Fibroblast of gingiva (primary cell): ENCODE data around the gene TRIM33.
"Not testable (repeated sequence)": the region's sequence is repeated elsewhere in the genome, so short reads cannot be mapped to it uniquely, and the experiment has no call there.

ENCODE experiments used
- DNase-seq: peaks from one replicate; pipeline ENCODE4 v3.0.0-alpha.2; 2011; ENCODE audit warnings: low read depth

The TRIM33 gene

GRCh38 chr1:114397601-114398000 is 113.4 kb downstream of the TRIM33 start:
- no peak for DNase-seq

DNA sequence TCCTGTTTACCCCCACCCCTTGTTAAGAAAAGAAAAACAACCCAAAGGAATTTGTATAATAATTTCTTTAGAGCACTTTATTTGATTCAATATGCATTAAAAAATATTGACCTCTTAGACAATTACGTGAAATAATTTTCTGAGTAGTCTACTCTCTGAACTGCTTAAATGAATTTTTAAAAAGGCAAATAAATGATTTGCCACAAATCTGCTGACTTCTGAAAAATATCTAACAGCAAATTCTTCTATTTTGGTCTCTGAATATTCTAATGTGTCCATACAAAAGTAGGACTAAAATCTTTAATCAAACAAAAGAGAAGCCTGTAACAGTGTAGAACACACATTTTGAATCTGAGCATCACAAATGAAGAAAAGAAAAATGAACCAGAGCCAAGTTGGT is 115.1 kb downstream of the TRIM33 start:
- DNase-seq: no peak

DNA sequence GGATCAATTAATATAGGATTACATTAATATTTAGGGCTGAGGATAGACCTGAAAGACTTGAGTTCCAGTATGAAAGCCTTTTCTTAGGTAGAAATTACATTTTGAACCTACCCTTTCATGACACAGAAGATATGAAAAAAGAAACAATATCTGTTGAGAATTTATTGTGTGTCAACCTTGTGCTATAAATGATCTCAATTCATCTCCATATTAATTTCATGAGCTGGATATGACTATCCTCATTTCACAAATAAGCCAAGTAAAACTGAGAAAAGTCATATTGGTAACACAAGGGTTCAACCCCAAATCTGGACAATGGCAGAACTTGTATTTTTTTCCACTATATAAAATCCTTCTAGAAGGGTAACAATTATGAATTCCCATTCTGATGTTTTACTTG is 120.0 kb downstream of the TRIM33 start:
- no peak for DNase-seq

- no peak for DNase-seq
Measured at GRCh38 chr1:114390361-114390760, 120.6 kb downstream of the TRIM33 start.

DNA sequence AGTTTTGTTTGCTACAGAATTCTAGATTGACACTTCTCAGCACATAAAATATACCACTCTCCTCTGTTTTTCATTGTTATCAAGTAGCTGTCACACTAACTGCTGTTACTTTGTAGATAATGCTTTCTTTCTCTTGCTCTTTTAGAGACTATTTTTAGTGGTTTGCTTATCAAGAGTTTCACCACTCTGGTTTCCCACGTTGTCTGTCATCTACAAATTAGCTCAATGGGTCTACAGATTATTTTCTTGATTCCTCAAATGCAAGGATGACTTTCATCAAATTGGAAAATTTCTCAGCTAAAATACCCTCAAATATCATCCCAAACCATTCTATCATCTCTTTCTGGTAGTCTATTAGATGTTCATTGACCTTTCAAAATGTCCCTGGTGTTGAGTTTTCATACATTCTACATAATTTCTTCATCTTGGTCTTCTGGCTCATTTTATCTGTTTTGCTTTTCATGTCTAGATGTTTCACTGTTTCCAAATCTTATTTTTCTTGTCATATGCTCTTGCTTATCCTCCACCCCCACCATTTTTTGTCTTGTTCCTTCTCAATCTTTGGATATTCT is 122.5 kb downstream of the TRIM33 start:
- DNase-seq: no peak

- DNase-seq: not testable (repeated sequence)
Measured at GRCh38 chr1:114387585-114387984, 123.4 kb downstream of the TRIM33 start.

GRCh38 chr1:114387010-114387360 is 124.0 kb downstream of the TRIM33 start:
- DNase-seq: no peak

DNA sequence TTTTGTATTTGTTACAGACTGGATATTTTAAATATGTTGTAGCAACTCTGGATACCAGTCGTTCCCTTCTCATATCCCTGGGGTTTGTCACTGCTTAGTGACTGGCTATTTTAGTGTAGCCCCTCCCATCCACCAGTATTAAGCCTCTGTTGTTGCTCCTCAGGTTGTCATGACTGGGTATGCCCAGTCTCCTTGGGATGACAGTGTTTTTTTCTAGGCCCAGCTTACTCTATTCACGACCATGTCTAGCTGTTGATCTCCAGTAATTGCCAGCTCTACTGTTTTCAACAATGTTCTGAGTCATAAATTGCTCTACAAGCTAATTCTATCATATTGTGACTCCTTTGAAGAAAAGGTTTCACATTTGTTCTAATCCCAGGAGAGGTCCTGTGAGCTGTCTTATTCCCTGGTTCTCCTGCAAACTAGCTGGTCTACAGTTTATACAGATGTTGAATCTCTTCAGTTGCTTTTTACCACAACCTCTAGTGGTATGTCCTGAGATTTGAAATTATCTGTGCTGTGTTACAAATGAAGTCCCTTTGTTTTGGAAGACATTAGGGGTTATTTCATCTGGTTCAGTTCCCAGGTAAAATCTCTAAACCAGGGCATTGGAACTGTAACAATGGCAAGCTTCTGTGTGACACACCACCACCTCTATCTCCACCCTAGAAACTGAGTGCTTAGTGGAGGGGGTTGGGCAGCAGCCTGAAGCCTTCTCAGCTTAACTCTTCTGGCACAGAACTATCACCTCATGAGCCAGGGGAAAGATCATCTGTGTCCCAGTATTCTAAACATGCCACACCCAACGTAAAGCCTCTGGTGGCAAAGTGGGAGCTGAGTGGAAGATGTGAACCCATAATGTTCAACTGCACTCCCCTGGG is 124.6 kb downstream of the TRIM33 start:
- no peak for DNase-seq

DNA sequence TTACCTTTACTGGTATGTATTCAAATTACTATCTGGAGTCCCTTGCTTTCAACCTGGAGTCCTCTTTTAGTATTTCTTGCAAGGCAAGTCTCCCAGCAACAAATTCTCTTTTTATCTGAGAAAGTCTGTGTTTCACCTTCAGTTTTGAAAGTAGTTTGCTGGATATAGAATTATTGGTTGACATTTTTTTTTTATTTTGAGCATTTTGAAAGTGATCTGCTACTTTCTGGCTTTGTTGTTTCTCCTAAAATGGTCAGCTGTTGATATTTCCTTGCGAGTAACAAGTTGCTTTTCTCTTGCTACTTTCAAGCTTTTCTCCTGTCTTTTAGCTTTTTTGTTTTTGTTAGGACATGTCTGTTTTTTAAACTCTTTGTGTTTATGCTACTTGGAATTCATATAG is 126.1 kb downstream of the TRIM33 start:
- DNase-seq: no peak

DNA sequence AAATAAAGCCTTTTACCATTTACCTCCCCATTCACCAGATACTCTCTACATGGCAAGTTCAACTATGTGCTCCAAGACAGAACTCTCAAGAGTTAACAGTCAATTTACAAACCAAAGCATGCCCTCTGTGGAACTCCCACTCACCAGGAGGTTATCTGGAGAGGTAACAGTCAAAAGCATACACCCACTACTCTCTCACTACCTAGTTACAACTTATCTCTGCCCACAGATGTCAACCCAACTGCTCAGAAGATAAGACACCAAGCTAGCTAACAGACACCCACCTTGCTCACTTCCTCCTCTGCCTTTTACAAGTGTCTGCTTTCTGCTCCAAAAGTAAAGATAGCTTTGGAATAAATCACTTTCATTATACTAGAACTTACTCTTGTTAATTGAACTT is 131.0 kb downstream of the TRIM33 start:
- DNase-seq: no peak

GRCh38 chr1:114379358-114379757 is 131.6 kb downstream of the TRIM33 start:
- DNase-seq: no peak

GRCh38 chr1:114377356-114377755 is 133.6 kb downstream of the TRIM33 start:
- DNase-seq: no peak

GRCh38 chr1:114369930-114370329 is 141.1 kb downstream of the TRIM33 start:
- DNase-seq: no peak

DNA sequence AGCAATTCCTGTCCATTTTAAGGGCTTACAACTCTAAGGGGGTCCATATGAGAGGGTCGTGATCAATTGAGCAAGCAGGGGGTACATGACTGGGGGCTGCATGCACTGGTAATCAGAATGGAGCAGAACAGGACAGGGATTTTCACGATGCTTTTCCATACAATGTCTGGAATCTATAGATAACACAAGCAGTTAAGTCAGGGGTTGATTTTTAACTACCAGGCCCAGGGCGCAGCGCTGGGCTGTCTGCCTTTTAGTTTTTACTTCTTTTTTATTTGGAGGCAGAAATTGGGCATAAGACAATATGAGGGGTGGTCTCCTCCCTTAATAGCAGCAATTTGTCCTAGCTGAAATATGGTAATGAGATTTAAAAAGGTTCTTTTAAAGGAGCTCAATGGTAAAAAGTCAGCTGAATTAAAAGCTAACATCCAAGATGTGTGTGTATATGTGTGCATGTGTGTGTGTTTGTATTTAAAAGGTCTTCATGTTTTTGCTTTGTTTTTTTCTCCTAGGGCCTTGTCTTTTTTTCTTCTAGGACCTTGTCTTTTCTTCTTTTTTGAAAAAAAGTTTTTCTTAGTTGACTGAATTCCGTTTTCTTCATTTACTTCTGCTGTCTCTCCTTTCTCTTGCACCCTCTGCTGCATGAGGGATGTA is 141.6 kb downstream of the TRIM33 start:
- not testable (repeated sequence) for DNase-seq

DNA sequence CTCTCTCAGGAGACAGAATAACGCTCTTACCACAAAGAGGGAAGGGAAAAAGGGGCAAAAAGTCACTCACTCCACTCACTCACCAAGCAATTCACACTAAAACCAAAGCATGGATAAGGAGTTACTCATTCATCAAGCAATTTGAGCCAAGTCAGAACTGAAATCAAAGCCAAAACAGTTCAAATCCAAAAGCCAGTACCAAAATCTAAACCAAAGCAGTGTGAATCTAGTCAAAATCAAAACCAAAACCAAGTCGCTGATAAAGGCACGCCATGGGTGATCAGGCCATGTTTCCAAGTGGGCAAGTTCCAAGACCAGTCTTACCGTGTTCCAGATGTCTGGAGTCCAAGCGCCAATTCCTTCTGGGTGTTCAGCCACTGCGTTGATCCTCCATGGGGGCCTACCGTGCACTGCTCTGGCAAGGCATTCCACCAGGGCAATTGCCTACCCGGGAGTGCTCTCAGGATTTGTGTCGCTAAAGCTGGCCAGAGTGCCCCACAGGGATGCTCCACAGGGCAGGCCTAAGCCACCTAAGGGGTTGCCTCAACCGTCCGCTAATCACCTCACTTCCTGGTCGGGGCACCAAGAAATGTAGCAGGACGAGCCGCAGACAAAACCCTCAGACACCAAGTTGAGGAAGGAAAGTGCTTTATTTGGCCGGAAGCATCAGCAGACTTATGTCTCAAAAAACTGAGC is 142.3 kb downstream of the TRIM33 start:
- no peak for DNase-seq

DNA sequence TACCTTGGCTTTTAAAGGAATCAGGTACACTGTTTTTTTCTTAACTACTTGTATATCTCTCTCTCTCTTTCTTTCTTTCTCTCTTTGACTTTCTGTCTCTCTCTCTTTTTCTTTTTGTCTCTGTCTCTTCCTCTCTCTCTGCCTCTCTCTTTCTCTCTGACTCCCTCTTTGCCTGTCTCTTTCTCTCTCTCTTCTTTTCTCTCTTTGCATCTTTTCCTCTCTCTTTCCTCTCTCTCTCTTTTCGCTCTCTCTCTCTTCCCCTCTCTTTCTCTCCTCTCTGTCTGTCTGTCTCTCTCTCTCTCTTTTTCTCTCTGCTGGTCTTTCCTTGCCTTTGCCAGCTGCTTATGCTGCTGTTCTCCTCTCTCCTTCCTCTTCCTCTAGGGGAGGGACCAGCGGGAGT is 143.2 kb downstream of the TRIM33 start:
- DNase-seq: no peak

- not testable (repeated sequence) for DNase-seq
Measured at GRCh38 chr1:114363230-114363629, 147.8 kb downstream of the TRIM33 start.

- DNase-seq: no peak
Measured at GRCh38 chr1:114359791-114360190, 151.2 kb downstream of the TRIM33 start.

- no peak for DNase-seq
Measured at GRCh38 chr1:114355240-114355639, 155.8 kb downstream of the TRIM33 start.

- peak; percentile 31 for DNase-seq
Measured at GRCh38 chr1:114353262-114353661, 157.7 kb downstream of the TRIM33 start.

GRCh38 chr1:114352797-114353196 is 158.2 kb downstream of the TRIM33 start:
- DNase-seq: no peak

- DNase-seq: no peak
Measured at GRCh38 chr1:114350731-114351445, 160.1 kb downstream of the TRIM33 start.
